NB4 (cell line): ENCODE measurements around the gene MARK1.

Source experiments
- DNase-seq: peaks from one replicate; pipeline ENCODE4 v3.0.0; 2010; ENCODE audit warnings: low read depth
- H3K4me3 ChIP-seq: one replicate; pipeline ENCODE4 v1.5.1; 2011; ENCODE audit warnings: mild to moderate bottlenecking, low read depth, low read length, moderate library complexity
- CTCF ChIP-seq: IDR thresholded peaks from one replicate; pipeline ENCODE4 v1.5.1; 2012; ENCODE audit warnings: low read depth, low read length
- MAX ChIP-seq: IDR thresholded peaks from 2 replicates; pipeline ENCODE4 v1.6.1; 2011; ENCODE audit warnings: low read depth, low read length
- MYC ChIP-seq: IDR thresholded peaks from 2 replicates; pipeline ENCODE4 v1.6.1; 2011; ENCODE audit warnings: low read depth, low read length
- POLR2A ChIP-seq: IDR thresholded peaks from 2 replicates; pipeline ENCODE4 v1.6.1; 2011; ENCODE audit warnings: mild to moderate bottlenecking; ENCODE audit not compliant: insufficient read length; ENCODE audit errors: extremely low read depth

Gene MARK1

GRCh38 chr1:220666349-220666748 is 138.4 kb downstream of the MARK1 start:
- TF ChIP-seq POLR2A = no peak
- no peak for TF ChIP-seq MYC
- no peak for TF ChIP-seq MAX
- TF ChIP-seq CTCF = no peak
- DNase-seq = no peak

GRCh38 chr1:220669005-220669404 is 141.1 kb downstream of the MARK1 start:
- TF ChIP-seq CTCF (no peak), POLR2A (no peak), MYC (no peak), MAX (no peak)
- H3K4me3 ChIP-seq = no peak overlapping the region
- no peak for DNase-seq

More at GRCh38 chr1:220666349-220666748, 138.4 kb downstream of the MARK1 start:
- H3K4me3 ChIP-seq = no peak overlapping the region

- DNase-seq = no peak
- H3K4me3 ChIP-seq = no peak overlapping the region
Observed at GRCh38 chr1:220670365-220670764, 142.4 kb downstream of the MARK1 start.

GRCh38 chr1:220673921-220674320 is 146.0 kb downstream of the MARK1 start:
- H3K4me3 ChIP-seq = no peak overlapping the region
- TF ChIP-seq MAX = no peak
- no peak for TF ChIP-seq POLR2A
- no peak for TF ChIP-seq CTCF
- TF ChIP-seq MYC = no peak
- DNase-seq = no peak

More at GRCh38 chr1:220670365-220670764, 142.4 kb downstream of the MARK1 start:
- TF ChIP-seq MYC = no peak
- TF ChIP-seq POLR2A = no peak
- no peak for TF ChIP-seq CTCF

- H3K4me3 ChIP-seq = no peak overlapping the region
- TF ChIP-seq POLR2A = no peak
- TF ChIP-seq CTCF = no peak
- no peak for TF ChIP-seq MYC
- TF ChIP-seq MAX = no peak
- DNase-seq = no peak
Observed at GRCh38 chr1:220677251-220677650, 149.3 kb downstream of the MARK1 start.

GRCh38 chr1:220680085-220680687 is 152.2 kb downstream of the MARK1 start:
- no peak overlapping the region for H3K4me3 ChIP-seq
- TF ChIP-seq POLR2A (no peak), CTCF (peak; percentile 62)
- peak; percentile 48 for DNase-seq
